HL-60 (cell line): ENCODE results near the gene MYMX.

ENCODE experiments used
- CTCF ChIP-seq: IDR thresholded peaks from one replicate; pipeline ENCODE4 v1.5.1; 2011; ENCODE audit warnings: low read length, control low read depth, inconsistent platforms; ENCODE audit not compliant: insufficient read depth
- POLR2AphosphoS5 ChIP-seq: IDR thresholded peaks from 2 replicates; pipeline ENCODE4 v1.6.1; 2012; ENCODE audit warnings: low read depth

GRCh38 chr6:44263354-44264100 lies 46.8 kb downstream of the MYMX start:
- no peak for TF ChIP-seq CTCF
- no peak for TF ChIP-seq POLR2AphosphoS5
